PC-9 (cell line): ENCODE measurements around the gene TPRG1L. TPM values are rescaled to one million over a fixed set of nuclear protein-coding genes. Genes with fewer than 3 reads are reported as not detected.

Experiments
- BruUV-seq: library from RNA; stranded (reverse); fragments of 400-500 nt; replicated peaks from 2 replicates; lab custom pipeline; 2021; lab: Mats Ljungman, UMichigan
- CTCF ChIA-PET: fragments of 300-600 bp; sonication (Branson Sonifier 250); formaldehyde crosslinking; loops from one replicate; lab custom pipeline; 2022; ENCODE audit warnings: antibody characterized with exemption; lab: Charles Lee
- POLR2A ChIA-PET: fragments of 300-600 bp; sonication (Branson Sonifier 250); formaldehyde crosslinking; loops from one replicate; lab custom pipeline; 2022; ENCODE audit warnings: antibody characterized with exemption; ENCODE audit not compliant: unreplicated experiment; lab: Charles Lee
- DNase-seq, 2 experiments: peaks; one replicate each; pipeline versions ENCODE4 v3.0.0 to v3.0.0-alpha.2; 2015 to 2022; ENCODE audit warnings: mixed read lengths in 1 of 2
- H2AFZ ChIP-seq: fragments of 200-600 bp; sonication (generic); 2 replicates; pipeline ENCODE4 v1.8.1; 2017; ENCODE audit warnings: antibody characterized with exemption
- H3F3A ChIP-seq: fragments of 200-600 bp; sonication (generic); 2 replicates; pipeline ENCODE4 v1.8.1; 2017; ENCODE audit warnings: antibody characterized with exemption, mild to moderate bottlenecking, low read depth; ENCODE audit not compliant: insufficient read depth
- H3K27ac ChIP-seq: fragments of 200-600 bp; sonication (generic); 2 replicates; pipeline ENCODE4 v1.6.1; 2016; ENCODE audit warnings: mixed run types
- H3K27me3 ChIP-seq: fragments of 200-600 bp; sonication (generic); 2 replicates; pipeline ENCODE4 v1.6.1; 2016; ENCODE audit warnings: low read depth, mixed run types; ENCODE audit not compliant: insufficient read depth
- H3K36me3 ChIP-seq: fragments of 200-600 bp; sonication (generic); 2 replicates; pipeline ENCODE4 v1.6.1; 2016; ENCODE audit warnings: low read depth, mixed run types
- H3K4me1 ChIP-seq: fragments of 200-600 bp; sonication (generic); replicated peaks from 2 replicates; pipeline ENCODE4 v1.6.1; 2016; ENCODE audit warnings: mixed run types; ENCODE audit not compliant: insufficient read depth
- H3K4me2 ChIP-seq: fragments of 200-600 bp; sonication (generic); 2 replicates; pipeline ENCODE4 v1.6.1; 2017; ENCODE audit warnings: mixed run types
- H3K4me3 ChIP-seq: fragments of 200-600 bp; sonication (generic); 2 replicates; pipeline ENCODE4 v1.6.1; 2016; ENCODE audit warnings: mixed run types
- H3K79me2 ChIP-seq: fragments of 200-600 bp; sonication (generic); 2 replicates; pipeline ENCODE4 v1.6.1; 2017; ENCODE audit warnings: low read depth, mixed run types
- H3K9me2 ChIP-seq: fragments of 200-600 bp; sonication (generic); 2 replicates; pipeline ENCODE4 v1.8.1; 2017; ENCODE audit warnings: mild to moderate bottlenecking; ENCODE audit not compliant: insufficient read depth
- H3K9me3 ChIP-seq: fragments of 200-600 bp; sonication (generic); 2 replicates; pipeline ENCODE4 v1.8.1; 2016; ENCODE audit warnings: low read depth; ENCODE audit not compliant: insufficient read depth
- H4K20me1 ChIP-seq: fragments of 200-600 bp; sonication (generic); 2 replicates; pipeline ENCODE4 v1.8.1; 2017; ENCODE audit not compliant: insufficient read depth
- EZH2 ChIP-seq: fragments of 200-600 bp; sonication (generic); IDR thresholded peaks from 2 replicates; pipeline ENCODE4 v1.8.0; 2017; ENCODE audit warnings: antibody characterized with exemption, low read depth
- intact Hi-C: fragments of 100-400 bp; cut with micrococcal nuclease; formaldehyde crosslinking; loops from one replicate; pipeline ENCODE4 v1.10.0; 2022; ENCODE audit not compliant: unreplicated experiment
- total RNA-seq: library from RNA; stranded (reverse); gene quantifications from 2 replicates; pipeline ENCODE4 v1.2.3, GENCODE V29; 2021
- TF ChIP-seq, protein P1 (sequence below): fragments of 200-600 bp; sonication (generic); conservative IDR thresholded peaks from 2 replicates; pipeline ENCODE4 v1.6.1; 2017; ENCODE audit warnings: mixed run types, antibody characterized with exemption, mild to moderate bottlenecking, moderate library complexity

The TPRG1L gene
- total RNA-seq, 1 experiment from 2014 or later, result 41.4 TPM

DNA sequence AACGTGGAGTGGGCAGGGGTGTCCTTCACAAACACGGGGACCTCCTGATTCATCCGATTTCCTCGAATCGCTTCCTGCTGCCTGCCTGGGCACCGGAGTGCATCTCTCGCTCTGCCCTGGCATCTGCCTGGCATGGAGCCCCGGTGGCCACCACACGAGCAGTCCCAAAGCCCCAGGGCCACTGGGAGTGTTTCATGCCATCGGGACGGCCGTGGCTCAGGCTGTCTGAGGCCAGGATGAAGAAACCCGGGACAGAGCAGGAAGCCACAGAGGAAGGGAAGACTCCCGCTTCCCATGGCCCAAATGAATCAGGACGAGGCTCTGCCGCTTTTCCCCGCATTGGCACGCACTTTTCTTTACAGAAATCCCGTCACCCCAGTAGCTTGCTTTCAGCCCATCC, 45.9 kb upstream of the TPRG1L start:
- intact Hi-C loops, result no loop called here
- Histone ChIP-seq H3K4me1 (no peaks in the 10 kb centered on the region), H3K79me2 (no peaks in the 10 kb centered on the region), H3K9me3 (no peaks in the 10 kb centered on the region), H3K9me2 (no peaks in the 10 kb centered on the region), H3K4me3 (no peak overlapping the region), H3K27me3 (no peaks in the 10 kb centered on the region), H3F3A (no peaks in the 10 kb centered on the region), H3K27ac (no peak overlapping the region), H4K20me1 (peaks cover 4% of the 10 kb centered on the region; the same call in 1 of the 2 replicates), H2AFZ (no peak overlapping the region), H3K36me3 (no peaks in the 10 kb centered on the region), H3K4me2 (no peak overlapping the region)
- ChIA-PET POLR2A (no interaction called here), CTCF (interaction anchor here (0.6 kb wide), 1 partner anchor 14 kb away, joined by 3 read pairs; no protein-coding TSS in a partner anchor)
- BruUV-seq, result no TSS peak
- no peak for DNase-seq
- TF ChIP-seq, protein P1, sequence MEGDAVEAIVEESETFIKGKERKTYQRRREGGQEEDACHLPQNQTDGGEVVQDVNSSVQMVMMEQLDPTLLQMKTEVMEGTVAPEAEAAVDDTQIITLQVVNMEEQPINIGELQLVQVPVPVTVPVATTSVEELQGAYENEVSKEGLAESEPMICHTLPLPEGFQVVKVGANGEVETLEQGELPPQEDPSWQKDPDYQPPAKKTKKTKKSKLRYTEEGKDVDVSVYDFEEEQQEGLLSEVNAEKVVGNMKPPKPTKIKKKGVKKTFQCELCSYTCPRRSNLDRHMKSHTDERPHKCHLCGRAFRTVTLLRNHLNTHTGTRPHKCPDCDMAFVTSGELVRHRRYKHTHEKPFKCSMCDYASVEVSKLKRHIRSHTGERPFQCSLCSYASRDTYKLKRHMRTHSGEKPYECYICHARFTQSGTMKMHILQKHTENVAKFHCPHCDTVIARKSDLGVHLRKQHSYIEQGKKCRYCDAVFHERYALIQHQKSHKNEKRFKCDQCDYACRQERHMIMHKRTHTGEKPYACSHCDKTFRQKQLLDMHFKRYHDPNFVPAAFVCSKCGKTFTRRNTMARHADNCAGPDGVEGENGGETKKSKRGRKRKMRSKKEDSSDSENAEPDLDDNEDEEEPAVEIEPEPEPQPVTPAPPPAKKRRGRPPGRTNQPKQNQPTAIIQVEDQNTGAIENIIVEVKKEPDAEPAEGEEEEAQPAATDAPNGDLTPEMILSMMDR, result no peak
- TF ChIP-seq EZH2, result no peak

DNA sequence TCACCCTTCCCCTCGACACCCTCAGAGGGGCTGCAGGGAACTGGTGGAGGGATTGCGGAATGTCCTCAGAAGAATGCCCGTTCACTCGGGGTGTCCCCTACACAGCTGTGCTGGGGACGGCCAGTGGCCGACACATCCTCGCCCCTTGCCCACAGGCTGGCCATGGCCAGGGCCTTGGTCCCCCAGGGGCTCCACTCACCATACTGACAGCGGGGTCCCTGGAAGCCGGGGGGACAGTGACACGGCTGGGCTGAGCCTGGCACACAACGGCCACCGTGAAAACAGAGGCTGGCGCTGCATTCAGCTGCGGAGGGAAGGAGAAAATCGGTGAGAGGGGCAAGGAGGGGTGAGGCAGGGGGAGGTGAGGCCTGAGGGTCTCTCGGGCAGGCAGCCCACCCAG, 45.2 kb upstream of the TPRG1L start:
- Histone ChIP-seq H3K9me2 (no peaks in the 10 kb centered on the region), H3K4me3 (no peak overlapping the region), H3K27me3 (no peaks in the 10 kb centered on the region), H3K27ac (no peak overlapping the region), H3K36me3 (no peaks in the 10 kb centered on the region), H3F3A (no peaks in the 10 kb centered on the region), H3K4me2 (no peak overlapping the region), H2AFZ (no peak overlapping the region), H3K4me1 (no peaks in the 10 kb centered on the region), H3K9me3 (no peaks in the 10 kb centered on the region), H4K20me1 (peaks cover 4% of the 10 kb centered on the region; the same call in 1 of the 2 replicates), H3K79me2 (no peaks in the 10 kb centered on the region)
- TF ChIP-seq, protein P1, result no peak
- no peak for TF ChIP-seq EZH2
- ChIA-PET POLR2A (no interaction called here), CTCF (no interaction called here)
- intact Hi-C loops, result no loop called here
- BruUV-seq, result no TSS peak
- DNase-seq, result no peak

DNA sequence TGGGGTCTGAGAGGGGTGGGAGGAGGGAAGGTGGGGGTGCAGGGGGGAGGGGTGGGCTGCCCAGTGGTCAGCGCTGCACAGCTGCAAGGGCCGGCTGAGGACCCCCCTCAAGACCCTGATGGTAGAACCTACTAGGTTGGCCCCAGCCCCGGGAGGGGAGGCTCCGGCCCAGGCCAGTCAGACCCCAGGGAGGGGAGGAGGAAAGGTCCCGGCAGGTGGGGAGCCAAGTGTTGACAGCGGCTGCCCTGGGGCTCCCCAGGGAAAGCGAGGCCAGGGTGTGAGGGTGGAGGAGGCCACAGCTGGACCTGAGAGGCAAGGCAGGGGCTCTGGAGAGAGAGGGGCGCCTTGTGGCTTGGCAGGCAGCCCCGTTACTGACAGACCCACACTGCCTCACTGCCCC, 44.6 kb upstream of the TPRG1L start:
- TF ChIP-seq, protein P1, result no peak
- no peak for TF ChIP-seq EZH2
- no peaks in the 10 kb centered on the region for H3F3A ChIP-seq
- no peaks in the 10 kb centered on the region for H3K4me1 ChIP-seq
- ChIA-PET CTCF (no interaction called here), POLR2A (no interaction called here)
- intact Hi-C loops, result no loop called here
- H3K9me2 ChIP-seq, result no peaks in the 10 kb centered on the region
- no peak overlapping the region for H3K4me2 ChIP-seq
- H3K9me3 ChIP-seq, result no peaks in the 10 kb centered on the region
- no peaks in the 10 kb centered on the region for H3K36me3 ChIP-seq
- no peak overlapping the region for H3K4me3 ChIP-seq
- no peak overlapping the region for H3K27ac ChIP-seq
- BruUV-seq, result no TSS peak
- no peaks in the 10 kb centered on the region for H3K79me2 ChIP-seq
- H4K20me1 ChIP-seq, result peaks cover 4% of the 10 kb centered on the region; the same call in 1 of the 2 replicates
- no peak overlapping the region for H2AFZ ChIP-seq
- no peaks in the 10 kb centered on the region for H3K27me3 ChIP-seq
- DNase-seq, result no peak
